Astrocyte (in vitro differentiated cells and primary cell): Measurements from ENCODE around the gene ALDH3B2.

ENCODE experiments used
- CTCF ChIP-seq: IDR thresholded peaks from 2 replicates; pipeline ENCODE4 v1.5.1; 2011; ENCODE audit warnings: low read depth, mild to moderate bottlenecking, inconsistent platforms, low read length, moderate library complexity; ENCODE audit not compliant: insufficient read depth
- EZH2 ChIP-seq: IDR thresholded peaks from 2 replicates; pipeline ENCODE4 v1.6.1; 2012; ENCODE audit warnings: mild to moderate bottlenecking, low read length, inconsistent platforms; ENCODE audit not compliant: insufficient read depth

DNA sequence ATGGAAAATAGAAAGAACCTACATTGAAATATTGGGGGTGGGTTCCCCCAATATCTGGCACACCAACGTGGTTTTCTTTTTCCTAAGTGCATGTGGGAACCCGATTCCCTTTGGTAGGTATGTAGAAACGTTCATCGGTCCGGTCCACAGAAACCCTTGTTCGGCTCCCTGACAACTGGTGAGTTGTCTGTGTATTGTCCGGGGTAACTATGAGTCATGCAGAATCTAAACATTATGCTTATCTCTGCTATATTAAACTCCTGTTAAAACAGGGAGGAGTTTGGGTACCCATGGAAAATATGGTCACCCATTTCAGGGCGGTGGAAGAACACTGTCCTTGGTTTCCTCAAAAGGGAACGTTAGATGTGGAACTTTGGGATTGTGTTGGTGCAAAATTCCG lies 25.1 kb upstream of the ALDH3B2 start:
- TF ChIP-seq CTCF (no peak), EZH2 (no peak)
